A673 (cell line): Measurements from ENCODE around the gene IL37. TPM values are rescaled to one million over a fixed set of nuclear protein-coding genes. Genes with fewer than 3 reads are reported as not detected.
"Not testable (repeated sequence)": the region's sequence is repeated elsewhere in the genome, so short reads cannot be mapped to it uniquely, and the experiment has no call there.

Source experiments
- BruUV-seq: library from RNA; stranded (reverse); fragments of 400-500 nt; replicated peaks from 2 replicates; lab custom pipeline; 2021; lab: Mats Ljungman, UMichigan
- CTCF ChIA-PET: fragments of 300-600 bp; sonication (Branson Sonifier 250); formaldehyde crosslinking; loops from one replicate; lab custom pipeline; 2022; ENCODE audit warnings: antibody characterized with exemption; lab: Charles Lee
- POLR2A ChIA-PET: fragments of 300-600 bp; sonication (Branson Sonifier 250); formaldehyde crosslinking; loops from one replicate; lab custom pipeline; 2022; ENCODE audit warnings: antibody characterized with exemption; ENCODE audit not compliant: low non-redundant PET; lab: Charles Lee
- DNase-seq: peaks from one replicate; pipeline ENCODE4 v3.0.0-alpha.2; 2015; ENCODE audit warnings: low spot score
- H3K27ac ChIP-seq: fragments of 200-600 bp; sonication (generic); 2 replicates; pipeline ENCODE4 v1.5.1; 2016; ENCODE audit warnings: mixed run types, low read depth, mild to moderate bottlenecking, mixed read lengths, antibody characterized with exemption, low read length; ENCODE audit not compliant: poor library complexity, severe bottlenecking
- H3K27me3 ChIP-seq: fragments of 200-600 bp; sonication (generic); replicated peaks from 2 replicates; pipeline ENCODE4 v1.6.1; 2017; ENCODE audit warnings: mixed run types, low read depth, mild to moderate bottlenecking, mixed read lengths, antibody characterized with exemption, low read length; ENCODE audit not compliant: insufficient read depth, poor library complexity
- H3K36me3 ChIP-seq: fragments of 200-600 bp; sonication (generic); 2 replicates; pipeline ENCODE4 v1.6.1; 2016; ENCODE audit warnings: mixed run types, mild to moderate bottlenecking, mixed read lengths, antibody characterized with exemption, low read length; ENCODE audit not compliant: insufficient read depth, poor library complexity, severe bottlenecking
- H3K4me1 ChIP-seq: fragments of 200-600 bp; sonication (generic); 2 replicates; pipeline ENCODE4 v1.6.1; 2017; ENCODE audit warnings: mixed run types, mild to moderate bottlenecking, mixed read lengths, antibody characterized with exemption, low read length; ENCODE audit not compliant: insufficient read depth, poor library complexity, severe bottlenecking
- H3K4me3 ChIP-seq: fragments of 200-600 bp; sonication (generic); 2 replicates; pipeline ENCODE4 v1.5.1; 2016; ENCODE audit warnings: low read depth, mixed run types, mild to moderate bottlenecking, mixed read lengths, low read length; ENCODE audit not compliant: poor library complexity, severe bottlenecking
- H3K9me3 ChIP-seq: fragments of 200-600 bp; sonication (generic); 2 replicates; pipeline ENCODE4 v1.6.1; 2016; ENCODE audit warnings: mixed run types, low read depth, mild to moderate bottlenecking, mixed read lengths, antibody characterized with exemption, low read length; ENCODE audit not compliant: poor library complexity, severe bottlenecking
- CTCF ChIP-seq: fragments of 300-800, 200-600 bp; sonication (generic); conservative IDR thresholded peaks from 2 replicates; pipeline ENCODE4 v1.5.1; 2017; ENCODE audit warnings: low read depth, mild to moderate bottlenecking, antibody characterized with exemption, low read length, moderate library complexity, mixed read lengths
- EZH2 ChIP-seq: fragments of 200-600 bp; sonication (generic); IDR thresholded peaks from 2 replicates; pipeline ENCODE4 v1.6.1; 2017; ENCODE audit warnings: borderline replicate concordance, low read depth, mild to moderate bottlenecking, mixed read lengths, antibody characterized with exemption, low read length; ENCODE audit not compliant: poor library complexity, severe bottlenecking
- intact Hi-C: fragments of 100-400 bp; cut with micrococcal nuclease; formaldehyde crosslinking; loops from one replicate; pipeline ENCODE4 v1.10.0; 2022; ENCODE audit not compliant: unreplicated experiment
- total RNA-seq: library from RNA; stranded (reverse); gene quantifications from 2 replicates; pipeline ENCODE4 v1.2.3, GENCODE V29; 2021

Gene IL37
- total RNA-seq, 1 experiment from 2014 or later = not detected

DNA sequence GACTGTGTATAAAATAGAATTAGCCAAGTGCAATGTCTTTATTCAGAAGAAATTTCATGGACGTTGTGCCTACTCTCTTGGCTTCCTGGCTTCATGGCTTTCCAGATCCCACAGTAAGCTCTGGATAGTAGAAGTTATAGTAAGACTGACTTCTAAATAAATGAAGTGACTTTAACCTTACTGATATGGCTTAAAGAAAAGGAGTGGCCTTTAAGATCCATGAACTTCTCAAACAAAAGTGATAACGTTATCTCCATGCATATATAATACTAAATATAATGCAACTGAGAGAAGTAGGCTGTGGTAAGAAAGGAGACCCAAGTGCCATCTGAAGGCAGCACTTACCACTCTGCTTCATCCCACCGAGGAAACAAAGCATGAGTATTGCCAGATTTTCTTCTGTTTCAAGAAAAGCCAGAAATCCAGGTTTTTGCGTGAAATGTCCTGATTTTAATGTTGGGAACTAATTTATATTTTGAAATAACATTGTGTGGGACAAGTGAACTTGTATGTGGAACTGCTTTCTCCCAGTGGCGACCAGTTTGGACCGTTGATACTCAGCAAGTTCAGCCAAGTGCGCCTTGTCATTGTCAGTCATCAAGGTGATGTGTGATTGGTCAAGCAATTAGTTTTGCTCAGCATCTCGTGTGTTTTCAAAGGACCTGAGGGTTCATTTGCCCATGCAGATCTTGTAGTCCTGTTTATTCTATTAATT, 13.9 kb upstream of the IL37 start:
- Histone ChIP-seq H3K4me1 (no peaks in the 10 kb centered on the region), H3K36me3 (no peaks in the 10 kb centered on the region), H3K27me3 (no peaks in the 10 kb centered on the region), H3K4me3 (no peak overlapping the region), H3K27ac (no peak overlapping the region), H3K9me3 (no peaks in the 10 kb centered on the region)
- intact Hi-C loops = no loop called here
- ChIA-PET POLR2A (no interaction called here), CTCF (no interaction called here)
- no TSS peak for BruUV-seq
- no peak for DNase-seq
- TF ChIP-seq CTCF (no peak), EZH2 (no peak)

DNA sequence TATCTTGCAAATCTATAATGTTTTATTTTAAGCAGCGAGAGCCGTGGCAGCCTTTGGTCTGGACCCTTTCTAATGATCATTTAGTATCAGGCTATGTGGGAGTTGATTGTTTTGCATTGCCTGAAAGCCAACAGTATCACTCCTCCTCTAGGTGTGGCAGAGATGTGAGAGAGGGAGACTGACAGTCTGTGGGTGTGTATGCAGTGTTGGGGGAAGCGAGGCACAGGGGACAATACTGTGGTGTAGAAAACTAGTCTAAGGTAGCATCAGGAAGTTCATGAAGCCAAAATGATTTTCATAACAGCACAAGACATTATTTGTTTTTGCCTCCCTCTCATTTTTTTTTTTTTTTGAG, 13.4 kb upstream of the IL37 start:
- Histone ChIP-seq H3K4me3 (no peak overlapping the region), H3K4me1 (no peaks in the 10 kb centered on the region), H3K27ac (no peak overlapping the region), H3K27me3 (no peaks in the 10 kb centered on the region), H3K36me3 (no peaks in the 10 kb centered on the region), H3K9me3 (no peaks in the 10 kb centered on the region)
- ChIA-PET CTCF (no interaction called here), POLR2A (no interaction called here)
- TF ChIP-seq EZH2 (no peak), CTCF (no peak)
- no TSS peak for BruUV-seq
- intact Hi-C loops = no loop called here
- DNase-seq = no peak

DNA sequence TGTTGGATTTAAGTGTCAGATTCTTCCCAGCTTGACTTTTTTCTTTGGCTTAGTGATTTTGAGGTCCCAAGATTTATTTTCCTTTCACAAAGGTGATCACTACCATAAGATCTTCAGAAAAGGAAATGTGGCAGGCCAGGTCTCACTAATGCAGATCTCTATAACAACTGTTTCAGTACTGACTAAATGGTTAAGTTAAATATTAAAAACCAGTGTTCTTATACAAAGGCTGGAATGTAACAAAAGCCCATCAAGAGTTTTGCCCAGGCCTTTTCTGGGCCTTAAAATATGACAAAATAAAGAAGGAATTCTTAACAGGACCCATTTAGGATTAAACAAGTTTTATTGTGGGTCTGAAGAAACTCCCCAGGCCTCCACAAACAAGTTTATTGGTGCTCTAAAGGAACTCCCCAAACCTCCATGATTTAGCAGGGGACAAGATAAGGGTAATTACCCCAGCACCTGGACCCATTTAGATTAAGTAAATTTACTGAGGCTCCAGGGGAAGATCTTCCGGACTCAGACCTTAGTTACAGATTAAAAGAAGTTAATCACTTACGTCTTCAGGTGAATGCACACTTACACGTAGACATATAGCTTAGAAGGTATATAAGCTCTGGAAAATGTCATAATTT, 9.4 kb upstream of the IL37 start:
- H3K36me3 ChIP-seq, intact Hi-C loops, DNase-seq, H3K9me3 ChIP-seq, H3K27me3 ChIP-seq, BruUV-seq, H3K4me1 ChIP-seq, H3K4me3 ChIP-seq, H3K27ac ChIP-seq: not testable (repeated sequence)
- ChIA-PET CTCF (interaction anchor here (0.6 kb wide), 1 partner anchor 40 kb away, joined by 8 read pairs; no protein-coding TSS in a partner anchor), POLR2A (interaction anchor here (0.5 kb wide), 1 partner anchor 115 kb away, joined by 27 read pairs; no protein-coding TSS in a partner anchor)

- Histone ChIP-seq H3K27ac (no peak overlapping the region), H3K36me3 (no peaks in the 10 kb centered on the region), H3K4me3 (no peak overlapping the region), H3K9me3 (no peaks in the 10 kb centered on the region), H3K27me3 (no peaks in the 10 kb centered on the region), H3K4me1 (no peaks in the 10 kb centered on the region)
- ChIA-PET CTCF (no interaction called here), POLR2A (no interaction called here)
- BruUV-seq = no TSS peak
- intact Hi-C loops = no loop called here
- no peak for DNase-seq
- no peak for TF ChIP-seq CTCF
- TF ChIP-seq EZH2 = no peak
Measured at GRCh38 chr2:112902816-112903215, 8.1 kb upstream of the IL37 start.
